HEK293 (cell line): Measurements from ENCODE around the gene LRRK1.

Source experiments
- CTCF ChIA-PET: fragments of 350-600 bp; formaldehyde crosslinking; extraction: SDS; loops from one replicate; lab custom pipeline; 2021; ENCODE audit warnings: antibody characterized with exemption; lab: Yijun Ruan, JAX
- POLR2A ChIA-PET: fragments of 300-600 bp; formaldehyde crosslinking; extraction: SDS; loops from one replicate; lab custom pipeline; 2020; ENCODE audit warnings: antibody characterized with exemption, inconsistent platforms; lab: Yijun Ruan, JAX
- H3K27ac ChIP-seq: fragments of 200-500 bp; sonication (Bioruptor generic); 2 replicates; pipeline ENCODE4 v1.5.1; 2014; ENCODE audit warnings: low read depth, low read length, control low read depth, inconsistent platforms; ENCODE audit errors: extremely low read depth
- H3K36me3 ChIP-seq, 2 experiments: fragments of 200-500 bp in 1 of 2; sonication (Bioruptor generic) in 1 of 2; 1 replicate in 1 of 2; 2 replicates in 1 of 2; pipeline ENCODE4 v1.5.1; 2014 to 2017; ENCODE audit warnings: inconsistent platforms in 2 of 2, low read length in 2 of 2; ENCODE audit not compliant: control insufficient read depth in 2 of 2, insufficient read depth in 1 of 2
- H3K4me1 ChIP-seq: fragments of 200-500 bp; sonication (Bioruptor generic); 2 replicates; pipeline ENCODE4 v1.5.1; 2014; ENCODE audit warnings: mild to moderate bottlenecking, low read length, inconsistent platforms; ENCODE audit not compliant: control insufficient read depth, insufficient read depth
- H3K4me3 ChIP-seq: 2 replicates; pipeline ENCODE4 v1.5.1; 2011; ENCODE audit warnings: low read depth, mild to moderate bottlenecking, control low read depth, low read length, moderate library complexity
- H3K9me3 ChIP-seq: fragments of 200-500 bp; sonication (Bioruptor generic); 2 replicates; pipeline ENCODE4 v1.5.1; 2014; ENCODE audit warnings: low read depth, low read length, inconsistent platforms; ENCODE audit not compliant: control insufficient read depth, insufficient read depth
- BCL11A ChIP-seq: fragments of 450-650 bp; formaldehyde crosslinking; IDR thresholded peaks from 2 replicates; pipeline ENCODE4 v1.5.1; 2016; ENCODE audit warnings: low read depth, missing biosample characterization, missing genetic modification characterization
- GLI2 ChIP-seq: fragments of 450-650 bp; formaldehyde crosslinking; IDR thresholded peaks from 2 replicates; pipeline ENCODE4; 2017; ENCODE audit warnings: missing biosample characterization, missing genetic modification characterization, low read depth, borderline replicate concordance
- KLF1 ChIP-seq: fragments of 450-650 bp; formaldehyde crosslinking; IDR thresholded peaks from 2 replicates; pipeline ENCODE4 v1.5.1; 2016; ENCODE audit warnings: missing biosample characterization, missing genetic modification characterization
- KLF8 ChIP-seq: fragments of 450-650 bp; formaldehyde crosslinking; IDR thresholded peaks from 2 replicates; pipeline ENCODE4 v1.5.1; 2016; ENCODE audit warnings: missing biosample characterization, missing genetic modification characterization
- SP7 ChIP-seq: fragments of 450-650 bp; formaldehyde crosslinking; IDR thresholded peaks from 2 replicates; pipeline ENCODE4 v1.5.1; 2016; ENCODE audit warnings: missing biosample characterization, missing genetic modification characterization
- ZBTB49 ChIP-seq: fragments of 450-650 bp; formaldehyde crosslinking; IDR thresholded peaks from 2 replicates; pipeline ENCODE4 v1.5.1; 2016; ENCODE audit warnings: missing biosample characterization, missing genetic modification characterization, low read depth
- ZIC2 ChIP-seq: fragments of 450-650 bp; formaldehyde crosslinking; IDR thresholded peaks from 2 replicates; pipeline ENCODE4 v1.5.1; 2016; ENCODE audit warnings: missing biosample characterization, missing genetic modification characterization
- ZNF114 ChIP-seq: fragments of 450-650 bp; formaldehyde crosslinking; IDR thresholded peaks from 2 replicates; pipeline ENCODE4 v1.5.0; 2017; ENCODE audit warnings: missing biosample characterization, missing genetic modification characterization
- ZNF133 ChIP-seq: fragments of 450-650 bp; formaldehyde crosslinking; IDR thresholded peaks from 2 replicates; pipeline ENCODE4 v1.5.1; 2016; ENCODE audit warnings: missing biosample characterization, missing genetic modification characterization
- ZNF140 ChIP-seq: fragments of 450-650 bp; formaldehyde crosslinking; IDR thresholded peaks from 2 replicates; pipeline ENCODE4 v1.5.1; 2016; ENCODE audit warnings: missing biosample characterization, missing genetic modification characterization
- ZNF19 ChIP-seq: fragments of 450-650 bp; formaldehyde crosslinking; IDR thresholded peaks from 2 replicates; pipeline ENCODE4; 2016; ENCODE audit warnings: missing biosample characterization, missing genetic modification characterization, low read depth
- ZNF202 ChIP-seq: fragments of 450-650 bp; formaldehyde crosslinking; IDR thresholded peaks from 2 replicates; pipeline ENCODE4 v1.5.1; 2016; ENCODE audit warnings: missing biosample characterization, missing genetic modification characterization, borderline replicate concordance
- ZNF280D ChIP-seq: fragments of 450-650 bp; formaldehyde crosslinking; IDR thresholded peaks from 2 replicates; pipeline ENCODE4 v1.5.1; 2016; ENCODE audit warnings: missing biosample characterization, missing genetic modification characterization
- ZNF366 ChIP-seq: fragments of 450-650 bp; formaldehyde crosslinking; conservative IDR thresholded peaks from 2 replicates; pipeline ENCODE4 v1.5.1; 2016; ENCODE audit warnings: missing biosample characterization, missing genetic modification characterization
- ZNF398 ChIP-seq: fragments of 450-650 bp; formaldehyde crosslinking; IDR thresholded peaks from 2 replicates; pipeline ENCODE4 v1.5.1; 2017; ENCODE audit warnings: missing biosample characterization, missing genetic modification characterization
- ZNF416 ChIP-seq: fragments of 450-650 bp; formaldehyde crosslinking; IDR thresholded peaks from 2 replicates; pipeline ENCODE4 v1.5.1; 2016; ENCODE audit warnings: missing biosample characterization, missing genetic modification characterization
- ZNF423 ChIP-seq: fragments of 450-650 bp; formaldehyde crosslinking; IDR thresholded peaks from 2 replicates; pipeline ENCODE4 v1.5.1; 2016; ENCODE audit warnings: missing biosample characterization, missing genetic modification characterization
- ZNF433 ChIP-seq: fragments of 450-650 bp; formaldehyde crosslinking; IDR thresholded peaks from 2 replicates; pipeline ENCODE4 v1.5.1; 2016; ENCODE audit warnings: missing biosample characterization, missing genetic modification characterization, low read depth
- ZNF544 ChIP-seq: fragments of 450-650 bp; formaldehyde crosslinking; IDR thresholded peaks from 2 replicates; pipeline ENCODE4 v1.5.0; 2017; ENCODE audit warnings: missing biosample characterization, missing genetic modification characterization
- ZNF548 ChIP-seq: fragments of 450-650 bp; formaldehyde crosslinking; IDR thresholded peaks from 2 replicates; pipeline ENCODE4 v1.5.1; 2016; ENCODE audit warnings: missing biosample characterization, missing genetic modification characterization
- ZNF560 ChIP-seq: fragments of 450-650 bp; formaldehyde crosslinking; IDR thresholded peaks from 2 replicates; pipeline ENCODE4 v1.5.1; 2017; ENCODE audit warnings: missing biosample characterization, missing genetic modification characterization, borderline replicate concordance
- ZNF626 ChIP-seq: fragments of 450-650 bp; sonication (Bioruptor Pico); formaldehyde crosslinking; IDR thresholded peaks from 2 replicates; pipeline ENCODE4 v1.5.1; 2018; ENCODE audit warnings: missing biosample characterization, missing genetic modification characterization, inconsistent platforms
- ZNF785 ChIP-seq: fragments of 450-650 bp; formaldehyde crosslinking; IDR thresholded peaks from 2 replicates; pipeline ENCODE4 v1.5.1; 2016; ENCODE audit warnings: missing biosample characterization, missing genetic modification characterization

LRRK1 gene

GRCh38 chr15:100926258-100926657, 7.1 kb downstream of the LRRK1 start (continued):
- TF ChIP-seq ZNF433 (tag by site-specific recombination) (no peak), ZNF544 (tag by site-specific recombination) (no peak), ZNF416 (tag by site-specific recombination) (no peak), ZBTB49 (tag by site-specific recombination) (no peak), ZNF548 (tag by site-specific recombination) (no peak), KLF8 (no peak), ZNF19 (no peak), SP7 (tag by site-specific recombination) (no peak), ZNF423 (tag by site-specific recombination) (no peak)
- TF ChIP-seq, all 188 proteins: peak for 0

GRCh38 chr15:100926971-100927756, 8.0 kb downstream of the LRRK1 start:
- Histone ChIP-seq H3K4me1 (no peaks in the 10 kb centered on the region), H3K36me3 (no peaks in the 10 kb centered on the region), H3K4me3 (no peak overlapping the region), H3K27ac (no peak overlapping the region), H3K9me3 (no peaks in the 10 kb centered on the region)
- ChIA-PET CTCF (interaction anchor here (0.7 to 2.7 kb wide), 3 partner anchors 10 to 162 kb away, joined by 3 to 19 read pairs (median 8); no protein-coding TSS in a partner anchor), POLR2A (no interaction called here)
- TF ChIP-seq ZNF140 (tag by site-specific recombination) (no peak), ZNF560 (tag by site-specific recombination) (no peak), ZNF366 (tag by site-specific recombination) (no peak), ZIC2 (tag by site-specific recombination) (no peak), ZNF785 (no peak), ZNF280D (tag by site-specific recombination) (no peak), ZNF398 (tag by site-specific recombination) (no peak), ZNF114 (no peak), ZNF133 (no peak), ZNF626 (tag by site-specific recombination) (no peak), ZNF202 (tag by site-specific recombination) (no peak), BCL11A (tag by site-specific recombination) (no peak), KLF1 (tag by site-specific recombination) (no peak), GLI2 (tag by site-specific recombination) (no peak)
